ENCODE data around the gene NELFE.
A peak's percentile ranks its signal among the peaks of the same experiment; 100 is the strongest.
"Not testable (repeated sequence)": the region's sequence is repeated elsewhere in the genome, so short reads cannot be mapped to it uniquely, and the experiment has no call there.

NELFE gene

GRCh38 chr6:31977816-31978431, 19.2 kb upstream of the NELFE start:
- no peak overlapping the region for H3K27ac ChIP-seq (ENCODE audit: poor library complexity, severe bottlenecking)
- no peak for DNase-seq (ENCODE audit: low spot score)
- H3K36me3 ChIP-seq (ENCODE audit: low read depth), result peaks cover 10% of the 10 kb centered on the region
- H3K9me3 ChIP-seq (ENCODE audit: severe bottlenecking), result no peaks in the 10 kb centered on the region
- no peaks in the 10 kb centered on the region for H3K4me1 ChIP-seq (ENCODE audit: insufficient read depth, poor library complexity, severe bottlenecking)
- TF ChIP-seq, protein P1, sequence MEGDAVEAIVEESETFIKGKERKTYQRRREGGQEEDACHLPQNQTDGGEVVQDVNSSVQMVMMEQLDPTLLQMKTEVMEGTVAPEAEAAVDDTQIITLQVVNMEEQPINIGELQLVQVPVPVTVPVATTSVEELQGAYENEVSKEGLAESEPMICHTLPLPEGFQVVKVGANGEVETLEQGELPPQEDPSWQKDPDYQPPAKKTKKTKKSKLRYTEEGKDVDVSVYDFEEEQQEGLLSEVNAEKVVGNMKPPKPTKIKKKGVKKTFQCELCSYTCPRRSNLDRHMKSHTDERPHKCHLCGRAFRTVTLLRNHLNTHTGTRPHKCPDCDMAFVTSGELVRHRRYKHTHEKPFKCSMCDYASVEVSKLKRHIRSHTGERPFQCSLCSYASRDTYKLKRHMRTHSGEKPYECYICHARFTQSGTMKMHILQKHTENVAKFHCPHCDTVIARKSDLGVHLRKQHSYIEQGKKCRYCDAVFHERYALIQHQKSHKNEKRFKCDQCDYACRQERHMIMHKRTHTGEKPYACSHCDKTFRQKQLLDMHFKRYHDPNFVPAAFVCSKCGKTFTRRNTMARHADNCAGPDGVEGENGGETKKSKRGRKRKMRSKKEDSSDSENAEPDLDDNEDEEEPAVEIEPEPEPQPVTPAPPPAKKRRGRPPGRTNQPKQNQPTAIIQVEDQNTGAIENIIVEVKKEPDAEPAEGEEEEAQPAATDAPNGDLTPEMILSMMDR (IDR thresholded peaks at IDR 0.05; ENCODE audit: poor library complexity, severe bottlenecking), result no peak
- H3K4me3 ChIP-seq (ENCODE audit: severe bottlenecking), result no peak overlapping the region
- no peaks in the 10 kb centered on the region for H3K27me3 ChIP-seq (ENCODE audit: insufficient read depth, poor library complexity, severe bottlenecking)
- ATAC-seq (ENCODE audit: low read depth), result no peak

- H3K4me1 ChIP-seq (ENCODE audit: insufficient read depth, poor library complexity, severe bottlenecking); ATAC-seq (ENCODE audit: low read depth); H3K27me3 ChIP-seq (ENCODE audit: insufficient read depth, poor library complexity, severe bottlenecking); DNase-seq (ENCODE audit: low spot score); H3K4me3 ChIP-seq (ENCODE audit: severe bottlenecking); H3K9me3 ChIP-seq (ENCODE audit: severe bottlenecking); H3K27ac ChIP-seq (ENCODE audit: poor library complexity, severe bottlenecking): not testable (repeated sequence)
- H3K36me3 ChIP-seq (ENCODE audit: low read depth), result peaks cover 10% of the 10 kb centered on the region
Measured at GRCh38 chr6:31976065-31976464, 17.3 kb upstream of the NELFE start.

DNA sequence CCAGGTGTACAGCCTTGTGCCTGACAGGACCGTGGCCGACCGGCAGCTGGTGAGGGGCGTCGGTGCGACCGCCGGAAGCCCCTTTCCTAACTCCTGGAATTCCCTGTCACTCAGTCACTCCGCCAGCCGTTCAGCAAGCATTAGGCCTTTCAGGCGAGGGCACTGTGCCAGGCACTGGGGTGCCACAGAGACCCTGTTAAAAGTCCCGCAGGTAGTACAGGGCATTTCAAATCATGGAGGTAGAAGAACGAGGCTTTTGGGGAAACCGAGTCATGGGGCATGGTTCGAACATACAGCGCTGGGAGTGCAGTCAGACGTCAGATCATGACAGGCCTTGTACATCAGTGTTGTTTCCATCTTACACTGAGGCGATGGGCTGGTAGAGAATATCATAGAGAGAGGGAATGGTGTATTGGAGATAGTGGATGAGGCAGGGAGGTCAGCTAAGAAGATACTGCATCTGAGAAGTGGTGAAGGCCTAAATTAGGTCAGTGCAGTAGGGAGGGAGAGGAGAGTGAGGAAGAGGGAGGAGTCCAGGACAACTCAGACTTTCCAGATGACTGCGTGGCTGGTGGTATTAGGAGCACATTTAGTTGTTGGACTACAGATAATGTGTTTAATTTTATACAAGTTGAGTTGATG, 14.1 kb upstream of the NELFE start:
- peak overlapping the region; percentile 87 for H3K27ac ChIP-seq (ENCODE audit: poor library complexity, severe bottlenecking)
- no peak for ATAC-seq (ENCODE audit: low read depth)
- H3K36me3 ChIP-seq (ENCODE audit: low read depth), result peaks cover 19% of the 10 kb centered on the region
- DNase-seq (ENCODE audit: low spot score), result no peak
- H3K9me3 ChIP-seq (ENCODE audit: severe bottlenecking), result no peaks in the 10 kb centered on the region
- peak overlapping the region; percentile 74 for H3K4me3 ChIP-seq (ENCODE audit: severe bottlenecking)
- peaks cover 5% of the 10 kb centered on the region for H3K4me1 ChIP-seq (ENCODE audit: insufficient read depth, poor library complexity, severe bottlenecking)
- H3K27me3 ChIP-seq (ENCODE audit: insufficient read depth, poor library complexity, severe bottlenecking), result no peaks in the 10 kb centered on the region
- TF ChIP-seq, protein P1 (IDR thresholded peaks at IDR 0.05; ENCODE audit: poor library complexity, severe bottlenecking), result no peak

DNA sequence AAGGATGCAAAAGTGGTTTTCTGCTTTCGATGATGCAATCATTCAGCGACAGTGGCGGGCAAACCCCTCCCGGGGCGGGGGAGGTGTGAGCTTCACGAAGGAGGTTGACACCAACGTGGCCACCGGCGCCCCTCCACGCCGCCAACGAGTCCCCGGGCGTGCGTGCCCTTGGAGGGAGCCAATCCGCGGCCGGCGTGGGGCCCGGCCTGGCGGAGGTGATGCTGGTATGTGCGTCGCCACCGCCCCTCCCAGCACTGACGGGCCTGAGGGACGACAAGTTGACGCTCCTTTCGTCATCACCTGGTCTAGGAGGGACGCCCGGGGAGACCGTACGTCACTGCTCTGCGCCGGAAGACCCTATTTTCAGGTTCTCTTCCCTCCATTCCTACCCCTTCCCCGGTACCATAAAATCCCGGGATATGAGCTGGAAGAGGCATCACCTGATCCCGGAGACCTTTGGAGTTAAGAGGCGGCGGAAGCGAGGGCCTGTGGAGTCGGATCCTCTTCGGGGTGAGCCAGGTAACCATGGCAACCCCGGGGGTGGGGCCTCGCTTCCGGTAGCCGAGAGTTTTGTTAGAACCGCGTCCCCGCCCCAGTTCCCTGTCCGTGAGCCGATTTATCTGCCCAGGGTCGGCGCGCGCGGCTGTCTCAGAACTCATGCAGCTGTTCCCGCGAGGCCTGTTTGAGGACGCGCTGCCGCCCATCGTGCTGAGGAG, 13.4 kb upstream of the NELFE start, which contains the start of gene DXO:
TSS of gene DXO (minus strand) at position 146 of the 716 bp plus-strand sequence. CDS start 463 bp downstream, outside the sequence.
- no peaks in the 10 kb centered on the region for H3K9me3 ChIP-seq (ENCODE audit: severe bottlenecking)
- peak within 1 kb of the TSS; percentile 74 for H3K4me3 ChIP-seq (ENCODE audit: severe bottlenecking)

More for the DNA sequence above, 13.4 kb upstream of the NELFE start, which contains the start of gene DXO:
- Histone ChIP-seq H3K27me3 (ENCODE audit: insufficient read depth, poor library complexity, severe bottlenecking) (no peaks in the 10 kb centered on the region), H3K4me1 (ENCODE audit: insufficient read depth, poor library complexity, severe bottlenecking) (peaks cover 5% of the 10 kb centered on the region), H3K36me3 (ENCODE audit: low read depth) (peaks cover 17% of the 10 kb centered on the region), H3K27ac (ENCODE audit: poor library complexity, severe bottlenecking) (peak within 1 kb of the TSS; percentile 87)
- TF ChIP-seq, protein P1 (IDR thresholded peaks at IDR 0.05; ENCODE audit: poor library complexity, severe bottlenecking), result no peak
- DNase-seq (ENCODE audit: low spot score) (peak; percentile 98), ATAC-seq (ENCODE audit: low read depth) (peak; percentile 87)
